ENCODE data around the gene ZFAND3.

DNA sequence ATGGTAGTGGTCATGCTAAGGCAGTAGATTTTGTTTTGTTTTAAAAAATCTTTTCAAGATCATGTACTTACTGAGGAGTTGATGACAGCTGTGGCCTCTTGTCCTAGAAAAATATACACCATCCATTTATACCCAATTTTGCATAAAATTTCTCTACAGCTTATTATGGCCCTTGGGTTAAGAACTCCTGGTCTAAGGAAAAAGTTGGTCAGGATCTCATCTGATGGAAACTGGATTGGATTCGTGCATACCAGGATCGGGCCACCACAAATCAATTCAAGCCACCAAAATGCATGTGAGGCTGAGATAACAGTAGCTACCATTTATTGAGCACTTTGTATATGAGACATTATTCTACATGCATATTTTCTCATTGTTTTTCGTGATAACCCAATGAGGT lies 244.4 kb downstream of the ZFAND3 start:
- TF ChIP-seq, protein P1, sequence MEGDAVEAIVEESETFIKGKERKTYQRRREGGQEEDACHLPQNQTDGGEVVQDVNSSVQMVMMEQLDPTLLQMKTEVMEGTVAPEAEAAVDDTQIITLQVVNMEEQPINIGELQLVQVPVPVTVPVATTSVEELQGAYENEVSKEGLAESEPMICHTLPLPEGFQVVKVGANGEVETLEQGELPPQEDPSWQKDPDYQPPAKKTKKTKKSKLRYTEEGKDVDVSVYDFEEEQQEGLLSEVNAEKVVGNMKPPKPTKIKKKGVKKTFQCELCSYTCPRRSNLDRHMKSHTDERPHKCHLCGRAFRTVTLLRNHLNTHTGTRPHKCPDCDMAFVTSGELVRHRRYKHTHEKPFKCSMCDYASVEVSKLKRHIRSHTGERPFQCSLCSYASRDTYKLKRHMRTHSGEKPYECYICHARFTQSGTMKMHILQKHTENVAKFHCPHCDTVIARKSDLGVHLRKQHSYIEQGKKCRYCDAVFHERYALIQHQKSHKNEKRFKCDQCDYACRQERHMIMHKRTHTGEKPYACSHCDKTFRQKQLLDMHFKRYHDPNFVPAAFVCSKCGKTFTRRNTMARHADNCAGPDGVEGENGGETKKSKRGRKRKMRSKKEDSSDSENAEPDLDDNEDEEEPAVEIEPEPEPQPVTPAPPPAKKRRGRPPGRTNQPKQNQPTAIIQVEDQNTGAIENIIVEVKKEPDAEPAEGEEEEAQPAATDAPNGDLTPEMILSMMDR (IDR thresholded peaks at IDR 0.05; ENCODE audit: low read length) = no peak
- TF ChIP-seq EZH2 (optimal IDR thresholded peaks at IDR 0.05; ENCODE audit: low read depth, low read length) = no peak
